Measurements from ENCODE around the gene DNAH7.

DNAH7 gene

GRCh38 chr2:196075196-196075595, 6.6 kb upstream of the DNAH7 start:
- no peaks in the 10 kb centered on the region for H3K36me3 ChIP-seq (ENCODE audit: insufficient read depth, insufficient read length, low read length)
- TF ChIP-seq SUZ12 (IDR thresholded peaks at IDR 0.05; ENCODE audit: extremely low read depth, insufficient read depth, insufficient read length) (no peak), ZNF274 (IDR thresholded peaks at IDR 0.05; ENCODE audit: low read depth, low read length) (no peak), YY1 (IDR thresholded peaks at IDR 0.05; ENCODE audit: insufficient read depth, insufficient read length) (no peak)
- no peaks in the 10 kb centered on the region for H3K4me1 ChIP-seq (ENCODE audit: insufficient read depth, insufficient read length)
- H3K27me3 ChIP-seq (ENCODE audit: insufficient read depth, insufficient read length) = no peaks in the 10 kb centered on the region
- DNase-seq (ENCODE audit: low read depth, low spot score) = no peak
- H3K9me3 ChIP-seq (ENCODE audit: insufficient read depth, low read length) = no peaks in the 10 kb centered on the region
- no peak overlapping the region for H3K4me3 ChIP-seq (ENCODE audit: insufficient read length, low read depth)
- no peak overlapping the region for H3K9ac ChIP-seq (ENCODE audit: insufficient read length, low read depth)

- TF ChIP-seq SUZ12 (IDR thresholded peaks at IDR 0.05; ENCODE audit: extremely low read depth, insufficient read depth, insufficient read length) = no peak
- TF ChIP-seq ZNF274 (IDR thresholded peaks at IDR 0.05; ENCODE audit: low read depth, low read length) = no peak
- TF ChIP-seq YY1 (IDR thresholded peaks at IDR 0.05; ENCODE audit: insufficient read depth, insufficient read length) = no peak
- Histone ChIP-seq H3K4me1 (ENCODE audit: insufficient read depth, insufficient read length) (no peaks in the 10 kb centered on the region), H3K36me3 (ENCODE audit: insufficient read depth, insufficient read length, low read length) (no peaks in the 10 kb centered on the region), H3K4me3 (ENCODE audit: insufficient read length, low read depth) (no peak overlapping the region), H3K9me3 (ENCODE audit: insufficient read depth, low read length) (no peaks in the 10 kb centered on the region), H3K9ac (ENCODE audit: insufficient read length, low read depth) (no peak overlapping the region), H3K27me3 (ENCODE audit: insufficient read depth, insufficient read length) (no peaks in the 10 kb centered on the region)
- DNase-seq (ENCODE audit: low read depth, low spot score) = no peak
Observed at GRCh38 chr2:196074631-196075030, 6.0 kb upstream of the DNAH7 start.

GRCh38 chr2:196073521-196073920, 4.9 kb upstream of the DNAH7 start:
- DNase-seq (ENCODE audit: low read depth, low spot score) = no peak
- Histone ChIP-seq H3K27me3 (ENCODE audit: insufficient read depth, insufficient read length) (no peaks in the 10 kb centered on the region), H3K9me3 (ENCODE audit: insufficient read depth, low read length) (no peaks in the 10 kb centered on the region), H3K36me3 (ENCODE audit: insufficient read depth, insufficient read length, low read length) (no peaks in the 10 kb centered on the region), H3K9ac (ENCODE audit: insufficient read length, low read depth) (no peak overlapping the region), H3K4me1 (ENCODE audit: insufficient read depth, insufficient read length) (no peaks in the 10 kb centered on the region), H3K4me3 (ENCODE audit: insufficient read length, low read depth) (no peak overlapping the region)
- no peak for TF ChIP-seq YY1 (IDR thresholded peaks at IDR 0.05; ENCODE audit: insufficient read depth, insufficient read length)
- TF ChIP-seq ZNF274 (IDR thresholded peaks at IDR 0.05; ENCODE audit: low read depth, low read length) = no peak
- no peak for TF ChIP-seq SUZ12 (IDR thresholded peaks at IDR 0.05; ENCODE audit: extremely low read depth, insufficient read depth, insufficient read length)

- Histone ChIP-seq H3K27me3 (ENCODE audit: insufficient read depth, insufficient read length) (no peaks in the 10 kb centered on the region), H3K9me3 (ENCODE audit: insufficient read depth, low read length) (no peaks in the 10 kb centered on the region), H3K36me3 (ENCODE audit: insufficient read depth, insufficient read length, low read length) (no peaks in the 10 kb centered on the region), H3K9ac (ENCODE audit: insufficient read length, low read depth) (no peak overlapping the region), H3K4me1 (ENCODE audit: insufficient read depth, insufficient read length) (no peaks in the 10 kb centered on the region), H3K4me3 (ENCODE audit: insufficient read length, low read depth) (no peak overlapping the region)
- TF ChIP-seq ZNF274 (IDR thresholded peaks at IDR 0.05; ENCODE audit: low read depth, low read length) (no peak), SUZ12 (IDR thresholded peaks at IDR 0.05; ENCODE audit: extremely low read depth, insufficient read depth, insufficient read length) (no peak), YY1 (IDR thresholded peaks at IDR 0.05; ENCODE audit: insufficient read depth, insufficient read length) (no peak)
- DNase-seq (ENCODE audit: low read depth, low spot score) = no peak
Observed at GRCh38 chr2:196067088-196067382, 1.6 kb downstream of the DNAH7 start.

GRCh38 chr2:196066291-196067087, 2.1 kb downstream of the DNAH7 start:
- Histone ChIP-seq H3K4me3 (ENCODE audit: insufficient read length, low read depth) (no peak overlapping the region), H3K9me3 (ENCODE audit: insufficient read depth, low read length) (no peaks in the 10 kb centered on the region), H3K9ac (ENCODE audit: insufficient read length, low read depth) (no peak overlapping the region), H3K4me1 (ENCODE audit: insufficient read depth, insufficient read length) (no peaks in the 10 kb centered on the region), H3K27me3 (ENCODE audit: insufficient read depth, insufficient read length) (no peaks in the 10 kb centered on the region), H3K36me3 (ENCODE audit: insufficient read depth, insufficient read length, low read length) (no peaks in the 10 kb centered on the region)
- no peak for DNase-seq (ENCODE audit: low read depth, low spot score)
- no peak for TF ChIP-seq YY1 (IDR thresholded peaks at IDR 0.05; ENCODE audit: insufficient read depth, insufficient read length)
- no peak for TF ChIP-seq ZNF274 (IDR thresholded peaks at IDR 0.05; ENCODE audit: low read depth, low read length)
- TF ChIP-seq SUZ12 (IDR thresholded peaks at IDR 0.05; ENCODE audit: extremely low read depth, insufficient read depth, insufficient read length) = no peak

GRCh38 chr2:196063773-196064172, 4.9 kb downstream of the DNAH7 start:
- Histone ChIP-seq H3K36me3 (ENCODE audit: insufficient read depth, insufficient read length, low read length) (no peaks in the 10 kb centered on the region), H3K9me3 (ENCODE audit: insufficient read depth, low read length) (no peaks in the 10 kb centered on the region), H3K4me1 (ENCODE audit: insufficient read depth, insufficient read length) (no peaks in the 10 kb centered on the region), H3K27me3 (ENCODE audit: insufficient read depth, insufficient read length) (no peaks in the 10 kb centered on the region), H3K4me3 (ENCODE audit: insufficient read length, low read depth) (no peak overlapping the region), H3K9ac (ENCODE audit: insufficient read length, low read depth) (no peak overlapping the region)
- DNase-seq (ENCODE audit: low read depth, low spot score) = no peak
- TF ChIP-seq ZNF274 (IDR thresholded peaks at IDR 0.05; ENCODE audit: low read depth, low read length) (no peak), SUZ12 (IDR thresholded peaks at IDR 0.05; ENCODE audit: extremely low read depth, insufficient read depth, insufficient read length) (no peak), YY1 (IDR thresholded peaks at IDR 0.05; ENCODE audit: insufficient read depth, insufficient read length) (no peak)

- no peaks in the 10 kb centered on the region for H3K36me3 ChIP-seq (ENCODE audit: insufficient read depth, insufficient read length, low read length)
- no peak for TF ChIP-seq SUZ12 (IDR thresholded peaks at IDR 0.05; ENCODE audit: extremely low read depth, insufficient read depth, insufficient read length)
- TF ChIP-seq YY1 (IDR thresholded peaks at IDR 0.05; ENCODE audit: insufficient read depth, insufficient read length) = no peak
- no peak for TF ChIP-seq ZNF274 (IDR thresholded peaks at IDR 0.05; ENCODE audit: low read depth, low read length)
- H3K9ac ChIP-seq (ENCODE audit: insufficient read length, low read depth) = no peak overlapping the region
- no peak for DNase-seq (ENCODE audit: low read depth, low spot score)
- H3K9me3 ChIP-seq (ENCODE audit: insufficient read depth, low read length) = no peaks in the 10 kb centered on the region
- H3K4me3 ChIP-seq (ENCODE audit: insufficient read length, low read depth) = no peak overlapping the region
- no peaks in the 10 kb centered on the region for H3K27me3 ChIP-seq (ENCODE audit: insufficient read depth, insufficient read length)
- H3K4me1 ChIP-seq (ENCODE audit: insufficient read depth, insufficient read length) = no peaks in the 10 kb centered on the region
Observed at GRCh38 chr2:196059491-196059960, 9.1 kb downstream of the DNAH7 start.

Measured in NT2/D1 (cell line).